ENCODE data around the gene CASK.

- TF ChIP-seq POLR2AphosphoS5 (IDR thresholded peaks at IDR 0.05; ENCODE audit: low read depth, low read length) (no peak), POLR2A (IDR thresholded peaks at IDR 0.05; ENCODE audit: low read depth, low read length) (no peak), TAF1 (IDR thresholded peaks at IDR 0.05; ENCODE audit: borderline replicate concordance, low read depth, low read length) (no peak)
Observed at GRCh38 chrX:41526271-41526670, 397.1 kb downstream of the CASK start.
